Mesothelial cell of epicardium (in vitro differentiated cells): ENCODE measurements around the gene GNA12. TPM values are rescaled to one million over a fixed set of nuclear protein-coding genes. Genes with fewer than 3 reads are reported as not detected.
"Not testable (repeated sequence)": the region's sequence is repeated elsewhere in the genome, so short reads cannot be mapped to it uniquely, and the experiment has no call there.

Experiments
- DNase-seq, 2 experiments: peaks; one replicate each; pipeline ENCODE4 v3.0.0; 2021; ENCODE audit warnings: low spot score in 2 of 2; ENCODE audit not compliant: unreplicated experiment in 2 of 2
- H3K27ac Mint-ChIP-seq: 2 replicates; pipeline ENCODE4 v1.8.0; 2021; ENCODE audit warnings: mixed read lengths
- H3K27me3 Mint-ChIP-seq: 2 replicates; pipeline ENCODE4 v1.8.0; 2021; ENCODE audit warnings: low read depth, mixed read lengths
- H3K36me3 Mint-ChIP-seq: 2 replicates; pipeline ENCODE4 v1.8.0; 2021; ENCODE audit warnings: mixed read lengths
- H3K4me1 Mint-ChIP-seq: 2 replicates; pipeline ENCODE4 v1.8.0; 2021; ENCODE audit warnings: mixed read lengths
- H3K4me3 Mint-ChIP-seq: 2 replicates; pipeline ENCODE4 v1.8.0; 2021; ENCODE audit warnings: mild to moderate bottlenecking, moderate library complexity, mixed read lengths
- H3K9me3 Mint-ChIP-seq: 2 replicates; pipeline ENCODE4 v1.8.0; 2021; ENCODE audit warnings: mixed read lengths
- total RNA-seq: library from RNA; stranded (reverse); gene quantifications from 3 replicates; pipeline ENCODE4 v1.2.1, GENCODE V29; 2021
- TF ChIP-seq, protein P1 (sequence below): fragments of 200-600 bp; sonication (generic); IDR thresholded peaks from one replicate; pipeline ENCODE4 v1.5.0; 2021; ENCODE audit warnings: antibody characterized with exemption; ENCODE audit not compliant: unreplicated experiment

Gene GNA12
- total RNA-seq, 1 donor from 2014 or later, result 57.1 TPM

DNA sequence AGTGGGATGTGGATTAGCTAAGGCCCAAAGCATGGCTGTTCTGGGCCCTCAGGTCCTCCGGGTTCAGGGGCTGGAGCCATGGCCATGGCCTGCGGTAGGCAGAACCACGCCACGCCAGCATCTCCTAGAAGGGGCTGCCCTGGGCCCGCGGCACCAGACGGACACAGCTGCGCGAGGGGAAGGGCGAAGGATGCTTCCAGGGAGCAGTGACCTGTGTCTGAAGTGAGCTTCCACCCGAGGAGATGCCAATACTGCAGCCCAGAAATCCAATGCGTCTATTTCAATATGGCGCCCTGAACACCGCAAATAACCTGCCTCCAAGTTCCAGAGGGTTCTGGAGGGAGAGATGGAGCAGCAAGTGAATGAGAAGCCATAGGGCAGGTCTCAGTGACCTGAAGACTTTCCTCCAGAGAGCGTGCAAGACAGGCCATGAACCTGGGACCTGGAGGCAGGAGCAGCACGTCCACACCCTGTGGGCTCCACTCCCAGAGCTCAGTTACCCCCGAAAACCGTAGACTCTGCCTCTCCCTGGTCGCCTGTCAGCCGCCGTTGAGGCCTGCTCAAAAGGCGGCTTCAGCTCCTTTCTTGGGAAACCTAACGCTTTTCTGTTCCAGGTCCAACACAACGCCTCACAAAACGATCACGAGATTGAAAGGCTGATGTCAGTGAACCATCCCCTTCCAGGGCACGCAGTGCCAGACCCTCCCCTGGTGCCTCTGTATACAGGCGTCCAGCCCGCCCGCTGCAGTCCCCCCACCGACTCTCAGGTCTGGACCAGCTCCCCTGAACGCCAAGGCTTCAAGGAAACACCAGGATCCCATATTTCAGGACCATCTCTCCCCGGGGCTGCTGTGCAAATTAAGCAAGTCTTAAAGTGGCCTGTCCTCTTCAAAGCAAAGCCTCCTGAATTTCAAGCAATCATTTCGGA lies 118.7 kb downstream of the GNA12 start:
- no peaks in the 10 kb centered on the region for H3K9me3 Mint-ChIP-seq
- peaks cover 21% of the 10 kb centered on the region for H3K4me1 Mint-ChIP-seq
- no peaks in the 10 kb centered on the region for H3K27me3 Mint-ChIP-seq
- DNase-seq, result no peak
- no peak overlapping the region for H3K27ac Mint-ChIP-seq
- TF ChIP-seq, protein P1, sequence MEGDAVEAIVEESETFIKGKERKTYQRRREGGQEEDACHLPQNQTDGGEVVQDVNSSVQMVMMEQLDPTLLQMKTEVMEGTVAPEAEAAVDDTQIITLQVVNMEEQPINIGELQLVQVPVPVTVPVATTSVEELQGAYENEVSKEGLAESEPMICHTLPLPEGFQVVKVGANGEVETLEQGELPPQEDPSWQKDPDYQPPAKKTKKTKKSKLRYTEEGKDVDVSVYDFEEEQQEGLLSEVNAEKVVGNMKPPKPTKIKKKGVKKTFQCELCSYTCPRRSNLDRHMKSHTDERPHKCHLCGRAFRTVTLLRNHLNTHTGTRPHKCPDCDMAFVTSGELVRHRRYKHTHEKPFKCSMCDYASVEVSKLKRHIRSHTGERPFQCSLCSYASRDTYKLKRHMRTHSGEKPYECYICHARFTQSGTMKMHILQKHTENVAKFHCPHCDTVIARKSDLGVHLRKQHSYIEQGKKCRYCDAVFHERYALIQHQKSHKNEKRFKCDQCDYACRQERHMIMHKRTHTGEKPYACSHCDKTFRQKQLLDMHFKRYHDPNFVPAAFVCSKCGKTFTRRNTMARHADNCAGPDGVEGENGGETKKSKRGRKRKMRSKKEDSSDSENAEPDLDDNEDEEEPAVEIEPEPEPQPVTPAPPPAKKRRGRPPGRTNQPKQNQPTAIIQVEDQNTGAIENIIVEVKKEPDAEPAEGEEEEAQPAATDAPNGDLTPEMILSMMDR, result no peak
- peaks cover 18% of the 10 kb centered on the region for H3K36me3 Mint-ChIP-seq
- H3K4me3 Mint-ChIP-seq, result no peak overlapping the region

DNA sequence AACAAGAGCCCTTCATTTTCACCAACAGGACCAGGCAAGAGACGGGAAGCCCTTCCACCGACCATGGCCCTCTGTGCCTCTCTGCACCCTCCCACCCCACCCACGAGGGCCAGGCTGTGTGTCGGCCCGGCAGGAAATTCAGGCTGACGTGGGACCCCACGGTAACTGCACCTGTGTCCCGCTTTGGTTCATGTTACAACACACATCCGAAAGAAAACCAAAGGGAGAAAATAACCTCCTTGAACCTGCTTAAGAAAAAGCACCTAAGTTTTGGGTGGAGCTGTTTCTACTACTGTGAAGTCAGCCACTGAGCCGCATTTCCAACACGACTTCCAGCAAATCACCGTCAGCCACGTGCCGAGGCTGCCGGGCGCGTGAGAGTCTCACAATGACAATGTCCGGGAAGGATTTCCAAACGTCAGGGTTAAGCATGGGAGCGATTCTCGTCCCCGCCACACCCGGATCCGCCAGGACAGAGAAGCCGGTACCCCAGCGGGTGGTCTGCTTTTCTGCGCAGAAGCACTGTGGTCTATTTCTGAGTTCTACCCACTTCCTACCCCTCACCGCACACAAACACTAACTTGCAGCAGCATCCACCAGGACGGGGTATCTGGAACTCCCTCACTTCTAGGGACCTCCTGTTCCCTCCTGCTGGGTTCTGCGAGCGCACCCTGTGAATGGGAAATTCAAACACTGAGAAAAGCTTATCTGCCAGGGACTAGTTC lies 119.5 kb downstream of the GNA12 start:
- Mint-ChIP-seq H3K27ac (no peak overlapping the region), H3K4me3 (no peak overlapping the region), H3K36me3 (peaks cover 23% of the 10 kb centered on the region), H3K27me3 (no peaks in the 10 kb centered on the region), H3K4me1 (peaks cover 13% of the 10 kb centered on the region), H3K9me3 (no peaks in the 10 kb centered on the region)
- DNase-seq, result no peak
- TF ChIP-seq, protein P1, result no peak

DNA sequence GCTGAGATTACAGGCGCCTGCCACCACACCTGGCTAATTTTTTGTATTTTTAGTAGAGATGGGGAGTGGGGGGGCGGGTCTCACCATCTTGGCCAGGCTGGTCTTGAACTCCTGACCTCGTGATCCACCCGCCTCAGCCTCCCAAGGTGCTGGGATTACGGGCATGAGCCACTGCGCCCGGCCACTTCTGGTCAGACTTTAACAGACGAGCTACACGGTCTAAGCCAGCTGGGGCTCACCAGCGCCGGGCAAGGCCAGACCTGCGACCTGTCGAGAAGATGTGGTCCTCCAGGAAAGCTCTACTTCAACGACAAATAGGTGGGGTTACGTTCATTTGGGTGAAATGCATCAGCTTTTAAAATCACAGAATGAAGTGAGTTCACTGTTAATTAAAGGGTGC lies 120.1 kb downstream of the GNA12 start:
- H3K4me1 Mint-ChIP-seq, H3K4me3 Mint-ChIP-seq, DNase-seq, H3K9me3 Mint-ChIP-seq, H3K27ac Mint-ChIP-seq, H3K27me3 Mint-ChIP-seq: not testable (repeated sequence)
- peaks cover 23% of the 10 kb centered on the region for H3K36me3 Mint-ChIP-seq

DNA sequence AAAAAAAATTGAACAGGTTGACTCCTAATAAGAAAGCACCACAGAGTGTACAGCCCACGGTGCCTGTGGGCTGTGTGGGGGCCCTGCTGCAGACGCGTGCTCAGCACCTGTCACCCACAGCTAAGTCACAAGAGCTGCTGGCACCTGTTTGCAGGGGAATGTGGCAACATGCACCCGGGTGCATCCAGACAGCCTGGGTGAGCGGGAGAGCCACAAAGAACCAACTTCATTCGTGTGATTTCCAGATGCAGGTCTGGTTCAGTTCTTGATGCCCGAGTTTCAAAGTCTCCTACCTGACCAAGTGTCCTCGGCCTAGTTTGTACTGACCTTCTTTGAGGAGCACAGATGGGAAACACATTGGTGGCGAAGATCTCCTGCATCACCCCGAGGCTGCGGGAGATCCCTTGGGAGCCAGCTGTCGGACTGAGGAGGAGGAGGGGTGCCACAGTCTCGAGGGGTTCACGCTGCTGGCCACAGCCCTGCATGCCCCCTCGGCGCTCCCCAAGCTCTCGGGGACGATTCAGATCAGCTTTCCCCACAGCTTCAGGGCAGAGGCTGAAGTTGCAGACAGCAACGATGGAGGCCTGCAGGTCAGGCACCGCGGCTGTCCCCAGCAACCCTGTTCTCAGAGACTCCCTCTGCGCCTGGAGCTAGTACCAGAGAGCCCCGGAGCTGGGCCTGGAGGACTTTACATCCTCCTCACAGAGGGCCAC lies 120.8 kb downstream of the GNA12 start:
- TF ChIP-seq, protein P1, result no peak
- Mint-ChIP-seq H3K9me3 (no peaks in the 10 kb centered on the region), H3K27me3 (no peaks in the 10 kb centered on the region), H3K36me3 (peaks cover 26% of the 10 kb centered on the region), H3K4me3 (no peak overlapping the region), H3K4me1 (peaks cover under 1% of the 10 kb centered on the region), H3K27ac (no peak overlapping the region)
- no peak for DNase-seq

DNA sequence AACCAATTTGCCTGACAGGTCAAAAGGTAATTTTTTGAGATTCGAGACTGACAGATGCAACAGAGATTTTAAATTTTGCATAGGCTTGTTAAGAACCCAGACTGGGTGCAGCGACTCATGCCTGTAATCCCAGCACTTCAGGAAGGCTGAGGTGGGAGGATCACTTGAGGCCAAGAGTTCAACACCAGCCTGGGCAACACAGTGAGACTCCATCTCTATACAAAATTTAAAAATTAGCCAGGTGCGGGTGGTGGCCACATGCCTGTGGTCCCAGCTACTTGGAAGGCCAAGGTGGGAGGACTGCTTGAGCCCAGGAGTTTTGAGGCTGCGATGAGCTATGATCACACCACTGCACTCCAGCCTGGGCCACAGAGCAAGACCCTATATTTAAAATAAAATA lies 121.5 kb downstream of the GNA12 start:
- no peak overlapping the region for H3K4me3 Mint-ChIP-seq
- H3K27me3 Mint-ChIP-seq, result no peaks in the 10 kb centered on the region
- TF ChIP-seq, protein P1, result no peak
- no peak for DNase-seq
- peaks cover 26% of the 10 kb centered on the region for H3K36me3 Mint-ChIP-seq
- no peaks in the 10 kb centered on the region for H3K9me3 Mint-ChIP-seq
- H3K27ac Mint-ChIP-seq, result no peak overlapping the region
- H3K4me1 Mint-ChIP-seq, result peaks cover 6% of the 10 kb centered on the region
